C4-2B (cell line): Measurements from ENCODE around the gene REPS2.

Experiments used
- CTCF ChIP-seq: fragments of 450-650 bp; conservative IDR thresholded peaks from 2 replicates; pipeline ENCODE4 v1.5.1; 2017; ENCODE audit warnings: mild to moderate bottlenecking
- ZFX ChIP-seq: fragments of 450-650 bp; IDR thresholded peaks from 2 replicates; pipeline ENCODE4 v1.6.1; 2017

GRCh38 chrX:17056868-17057608 lies 110.6 kb downstream of the REPS2 start:
- TF ChIP-seq CTCF = no peak
- no peak for TF ChIP-seq ZFX
